HG03175 (cell line): ENCODE measurements around the gene CALCOCO1.
A peak's percentile ranks its signal among the peaks of the same experiment; 100 is the strongest.
"Not testable (repeated sequence)": the region's sequence is repeated elsewhere in the genome, so short reads cannot be mapped to it uniquely, and the experiment has no call there.

ENCODE experiments used
- ATAC-seq: cut with Tn5 transposase; IDR thresholded peaks from one replicate; pipeline ENCODE4 v1.9.1; 2021; ENCODE audit warnings: mild to moderate bottlenecking, moderate library complexity; ENCODE audit not compliant: unreplicated experiment

Gene CALCOCO1

GRCh38 chr12:53727310-53728041, at the start of gene CALCOCO1:
CALCOCO1 (minus strand) TSS chr12:53727452; CDS start chr12:53725242, 2,210 bp downstream.
- peak; percentile 99 for ATAC-seq

DNA sequence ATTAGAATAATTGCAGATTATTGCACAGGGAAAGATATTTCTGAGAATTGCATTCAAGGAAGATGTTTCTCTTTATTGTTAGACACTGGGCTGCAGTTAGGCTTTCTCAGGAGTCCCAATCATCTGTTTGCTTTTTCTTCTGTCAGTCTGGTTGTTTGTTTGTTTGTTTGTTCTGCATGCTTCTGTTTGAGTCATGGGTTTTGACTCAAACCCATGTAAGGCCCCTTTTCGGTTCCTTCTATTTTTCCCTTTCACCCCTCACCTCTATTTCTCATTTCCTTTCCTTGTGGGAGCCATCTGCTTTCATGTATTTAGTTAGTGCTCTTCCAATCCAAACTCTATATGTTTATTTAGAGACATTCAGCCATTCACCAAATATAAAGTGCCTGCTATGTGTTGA, 49.6 kb upstream of the CALCOCO1 start:
- ATAC-seq = no peak

DNA sequence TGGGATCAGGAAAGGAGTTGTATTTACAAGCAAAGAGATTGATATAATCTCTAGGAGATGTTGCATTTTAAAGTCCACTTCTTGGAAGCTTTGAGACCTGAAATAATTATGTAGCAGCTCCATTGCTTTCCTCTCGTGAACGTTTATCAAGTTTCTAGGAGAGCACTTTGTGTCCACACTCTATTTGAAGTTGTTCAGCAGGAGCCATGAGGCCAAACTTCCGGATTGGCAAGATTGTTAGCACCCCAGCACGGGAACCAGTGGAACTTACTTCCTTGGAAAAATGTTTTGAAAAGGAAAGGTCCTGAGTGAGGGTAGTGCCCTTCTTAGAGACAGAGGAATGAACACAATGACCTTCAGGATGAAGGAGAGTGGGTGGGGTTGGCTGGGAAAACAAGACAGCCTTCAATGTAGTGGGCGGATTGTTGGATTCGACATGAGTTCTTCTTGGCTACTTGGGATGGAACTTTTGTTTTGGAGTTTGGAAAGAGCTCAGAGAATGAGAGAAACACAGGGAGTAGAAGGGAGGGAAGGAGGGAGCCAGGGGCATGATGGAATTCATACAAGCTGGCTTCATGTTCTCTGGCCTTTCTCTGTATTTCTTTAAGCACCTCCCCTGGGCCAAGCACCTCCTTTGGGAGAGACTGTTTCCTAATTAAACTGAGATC, 48.4 kb upstream of the CALCOCO1 start:
- ATAC-seq = no peak

- no peak for ATAC-seq
Measured at GRCh38 chr12:53770281-53770680, 43.0 kb upstream of the CALCOCO1 start.

GRCh38 chr12:53768976-53769375, 41.7 kb upstream of the CALCOCO1 start:
- ATAC-seq = no peak

DNA sequence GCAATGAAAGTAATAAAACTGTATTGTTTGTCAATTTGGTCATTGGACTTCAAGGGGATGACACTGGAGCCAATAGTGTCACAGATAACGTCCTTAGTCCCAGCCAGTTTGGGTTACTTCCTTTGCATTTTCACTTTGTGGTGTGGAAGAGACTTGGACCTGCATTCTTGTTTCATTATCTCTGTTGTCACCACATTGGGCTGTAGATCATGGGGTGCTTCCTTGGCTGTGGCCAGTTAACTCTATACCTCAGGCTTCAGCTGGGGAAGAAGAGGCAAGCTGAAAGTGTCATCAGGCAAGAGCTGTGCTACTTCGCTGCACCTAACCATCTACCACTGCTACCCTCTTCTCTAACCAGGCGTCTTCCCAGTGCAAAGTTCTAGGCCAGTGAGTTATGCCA, 39.6 kb upstream of the CALCOCO1 start:
- no peak for ATAC-seq

DNA sequence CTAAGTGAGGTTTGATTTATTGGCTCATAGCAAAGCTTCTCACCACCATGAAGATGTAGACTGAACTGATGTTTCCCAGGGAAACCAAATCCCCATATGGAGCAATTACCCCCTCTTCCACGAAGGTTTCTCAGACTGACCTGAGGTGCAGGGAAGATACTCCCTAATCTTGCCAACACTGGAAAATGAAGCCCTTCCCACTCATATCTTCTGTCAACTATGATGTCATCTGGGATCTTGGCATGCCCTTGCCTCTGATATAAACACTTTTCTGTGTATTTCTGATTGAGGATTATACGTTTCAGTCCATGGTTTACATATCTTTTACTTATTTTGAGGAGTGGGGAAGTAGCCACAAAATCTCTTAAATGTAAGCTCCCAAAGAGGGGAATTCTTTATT, 38.6 kb upstream of the CALCOCO1 start:
- no peak for ATAC-seq

DNA sequence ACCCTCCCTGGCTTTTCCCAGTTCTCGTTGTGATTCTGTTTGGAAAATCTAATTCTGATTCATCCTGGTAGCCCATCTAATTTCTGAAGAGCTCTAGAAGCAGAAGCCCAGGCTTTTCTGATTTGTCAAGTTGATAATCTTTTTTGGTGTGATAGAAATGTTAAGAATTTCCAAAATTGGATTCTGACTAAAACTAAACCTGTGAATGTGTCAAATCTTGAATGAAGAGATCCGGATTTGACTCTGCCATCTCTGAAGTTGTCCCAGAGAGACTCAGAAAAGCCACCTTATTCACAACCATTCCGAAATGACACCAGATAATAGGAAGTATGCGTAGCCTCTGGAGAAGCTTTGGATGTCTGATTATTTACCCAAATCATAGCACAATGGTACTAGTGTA, 37.4 kb upstream of the CALCOCO1 start:
- no peak for ATAC-seq

DNA sequence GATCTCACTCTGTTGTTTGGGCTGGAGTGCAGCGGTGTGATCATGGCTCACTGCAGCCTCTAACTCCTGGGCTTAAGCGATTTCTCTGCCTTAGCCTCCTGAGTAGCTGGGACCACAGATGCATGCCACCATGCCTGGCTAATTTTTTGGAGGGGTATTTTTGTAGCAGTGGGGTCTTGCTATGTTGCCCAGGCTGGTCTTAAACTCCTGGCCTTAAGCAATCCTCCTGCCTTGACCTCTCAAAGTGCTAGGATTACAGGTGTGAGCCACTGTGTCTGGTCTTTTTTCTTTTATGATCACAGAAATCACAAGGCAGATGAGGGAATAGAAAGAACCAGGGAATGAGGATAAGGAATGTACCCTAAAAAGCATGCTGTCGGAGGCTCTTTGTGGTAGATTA, 35.5 kb upstream of the CALCOCO1 start:
- not testable (repeated sequence) for ATAC-seq

DNA sequence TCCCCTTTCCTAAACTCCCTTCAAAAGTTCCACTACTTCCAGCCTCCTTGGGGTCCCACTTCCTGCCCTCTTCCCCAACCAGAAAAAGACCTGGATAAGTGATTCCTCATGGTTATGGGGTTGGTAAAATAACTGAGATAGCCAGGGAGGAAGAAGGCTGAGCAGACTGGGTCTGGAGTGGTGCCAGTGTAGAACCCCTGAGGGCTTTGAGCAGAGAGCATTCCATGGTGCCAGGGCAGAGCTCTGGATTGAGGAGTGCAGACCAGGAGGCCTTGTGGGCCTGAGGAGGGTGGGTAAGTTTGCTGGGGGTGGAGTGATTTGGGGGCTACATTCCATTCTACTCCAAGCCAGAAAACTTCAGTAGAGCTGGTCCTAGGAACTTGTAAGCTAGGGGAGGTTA, 34.1 kb upstream of the CALCOCO1 start:
- ATAC-seq = no peak

GRCh38 chr12:53759261-53759660, 32.0 kb upstream of the CALCOCO1 start:
- no peak for ATAC-seq

DNA sequence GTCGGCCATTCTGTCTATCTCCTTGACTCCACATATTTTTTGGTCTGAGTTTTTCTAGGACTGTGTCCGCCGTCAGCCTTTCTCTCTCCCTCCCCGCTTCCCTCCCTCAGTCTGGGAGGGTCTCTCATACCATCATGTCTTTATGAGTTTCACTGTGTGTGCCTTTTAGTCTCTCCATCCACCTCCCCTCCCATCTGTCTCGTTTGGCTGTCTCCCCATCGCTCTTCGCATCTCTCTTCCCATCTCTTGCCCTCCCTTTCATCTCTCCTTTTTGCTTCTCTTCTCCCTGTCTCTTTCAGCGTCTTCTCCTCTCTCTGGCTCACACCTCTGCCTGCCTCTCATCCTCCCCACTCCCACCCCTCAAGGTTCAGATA, 31.5 kb upstream of the CALCOCO1 start:
- no peak for ATAC-seq

DNA sequence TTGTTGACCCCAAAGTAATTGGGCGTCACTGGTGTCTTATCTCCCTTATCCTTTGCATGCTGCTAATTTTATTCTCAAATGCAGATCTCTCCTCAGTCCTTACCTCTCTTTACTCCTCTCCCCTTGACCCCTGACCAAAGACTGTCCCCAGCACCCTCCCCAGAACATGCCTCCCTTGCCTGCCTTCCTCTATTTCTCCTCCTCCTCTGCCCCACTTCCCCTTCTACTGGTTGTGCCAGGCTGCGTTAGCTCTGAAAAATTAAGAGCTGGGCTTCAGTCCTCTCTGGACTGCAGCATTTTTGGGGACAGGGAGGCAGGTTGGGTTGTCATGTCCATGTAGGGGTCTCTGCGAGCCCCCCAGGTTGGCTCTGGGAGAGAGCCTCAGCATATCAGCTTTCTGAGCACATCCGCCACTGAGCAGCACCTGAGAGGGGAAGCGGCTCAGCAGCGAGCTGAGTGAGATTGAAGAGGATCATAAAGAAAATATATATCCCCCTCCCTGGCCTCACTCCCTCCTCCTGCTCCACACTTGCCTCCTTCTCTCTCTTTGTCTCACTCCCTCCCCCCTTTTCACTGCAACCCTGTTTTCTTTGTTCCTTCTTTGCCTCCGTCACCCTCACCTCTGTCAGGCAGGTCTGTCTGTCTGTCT, 31.0 kb upstream of the CALCOCO1 start:
- no peak for ATAC-seq

DNA sequence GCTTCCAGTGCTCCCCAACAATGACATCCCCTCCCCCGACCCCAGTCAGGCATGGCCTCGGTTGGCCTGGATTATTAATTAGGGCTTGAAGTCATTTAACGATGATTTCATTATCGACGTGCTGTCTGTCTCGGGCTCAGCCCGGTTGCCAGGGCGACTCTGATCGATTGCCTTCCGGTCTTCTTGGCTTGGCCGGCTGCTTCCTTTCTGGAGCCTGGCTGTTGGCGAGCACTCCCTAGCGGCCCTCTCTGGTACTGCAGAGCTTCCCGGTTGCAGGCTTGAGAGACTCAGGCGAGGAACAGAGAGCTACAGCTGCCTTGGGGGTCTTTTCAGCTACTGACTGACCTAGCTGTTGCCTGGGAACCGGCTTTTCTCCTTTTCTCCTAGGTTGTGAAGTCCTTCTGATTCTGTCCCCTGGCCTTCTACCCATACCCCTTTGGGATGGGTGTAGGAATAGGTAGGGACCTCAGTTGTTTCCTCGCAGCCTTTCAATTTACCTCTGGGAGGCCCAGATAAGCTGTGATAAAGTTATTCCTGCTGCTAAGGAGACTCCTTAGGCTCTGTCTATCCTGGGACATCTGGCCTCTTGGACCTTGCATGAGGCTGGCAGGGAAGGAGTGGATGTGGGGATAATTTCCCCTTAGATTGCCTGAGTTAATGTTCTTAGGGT, 30.0 kb upstream of the CALCOCO1 start:
- ATAC-seq = peak; percentile 78

DNA sequence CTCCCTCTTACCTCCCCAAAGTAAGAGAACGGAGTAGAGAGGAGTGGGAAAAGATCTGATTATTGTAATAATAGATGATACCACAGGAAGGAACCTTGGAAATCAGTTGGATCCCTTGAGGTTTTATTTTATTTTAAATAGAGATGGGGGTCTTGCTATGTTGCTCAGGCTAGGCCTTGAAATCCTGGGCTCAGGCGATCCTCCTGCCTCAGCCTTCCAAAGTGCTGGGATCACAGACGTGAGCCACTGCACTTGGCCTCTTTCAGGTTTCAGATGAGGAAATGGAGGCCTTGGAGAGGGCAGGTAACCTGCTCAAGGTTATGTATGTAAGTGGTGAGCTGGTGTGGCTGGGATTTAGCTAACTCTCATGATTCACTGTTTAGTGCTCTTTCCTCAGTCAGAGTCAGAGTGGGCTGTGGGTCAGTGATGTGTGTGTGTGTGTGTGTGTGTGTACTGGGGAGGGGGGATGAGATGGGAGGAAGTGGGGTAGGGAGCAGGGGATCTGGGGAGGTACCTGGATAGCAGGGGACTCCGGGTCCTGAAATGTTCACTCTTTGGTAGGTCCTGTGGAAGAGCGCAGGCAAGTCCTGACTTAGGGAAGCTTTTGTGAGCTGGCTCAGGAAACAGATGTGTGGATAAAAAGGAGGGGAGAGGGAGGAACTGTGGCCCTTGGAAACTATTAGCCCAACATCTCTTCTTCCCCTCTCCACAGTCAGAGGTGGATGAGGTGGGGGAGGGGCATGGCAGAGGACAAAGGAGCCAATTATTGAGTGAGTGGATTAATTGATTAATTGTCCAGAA, 29.2 kb upstream of the CALCOCO1 start:
- no peak for ATAC-seq

GRCh38 chr12:53755893-53756292, 28.6 kb upstream of the CALCOCO1 start:
- ATAC-seq = no peak

DNA sequence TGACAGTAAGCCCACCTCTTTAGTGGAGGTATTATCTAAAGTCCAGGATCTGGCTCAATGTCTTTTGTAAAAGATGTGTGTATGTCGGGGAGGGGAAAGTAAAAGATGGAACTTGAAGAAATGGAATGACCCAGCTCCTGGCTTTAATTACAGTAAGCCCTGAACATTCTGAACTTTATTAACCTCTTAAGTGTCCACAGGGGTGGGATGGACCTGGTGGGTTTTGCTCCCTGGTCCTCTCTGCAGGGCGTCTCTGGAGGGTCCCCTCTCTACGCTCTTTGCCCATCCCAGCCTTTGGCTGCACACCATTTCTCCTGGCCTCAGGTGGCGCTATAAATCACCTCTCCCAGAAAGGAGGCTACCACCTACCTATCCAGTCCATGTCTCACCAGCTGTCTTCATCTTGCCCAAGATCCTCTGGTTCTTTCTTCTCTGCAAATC, 28.2 kb upstream of the CALCOCO1 start:
- ATAC-seq = no peak

GRCh38 chr12:53754633-53755264, 27.5 kb upstream of the CALCOCO1 start:
- no peak for ATAC-seq

DNA sequence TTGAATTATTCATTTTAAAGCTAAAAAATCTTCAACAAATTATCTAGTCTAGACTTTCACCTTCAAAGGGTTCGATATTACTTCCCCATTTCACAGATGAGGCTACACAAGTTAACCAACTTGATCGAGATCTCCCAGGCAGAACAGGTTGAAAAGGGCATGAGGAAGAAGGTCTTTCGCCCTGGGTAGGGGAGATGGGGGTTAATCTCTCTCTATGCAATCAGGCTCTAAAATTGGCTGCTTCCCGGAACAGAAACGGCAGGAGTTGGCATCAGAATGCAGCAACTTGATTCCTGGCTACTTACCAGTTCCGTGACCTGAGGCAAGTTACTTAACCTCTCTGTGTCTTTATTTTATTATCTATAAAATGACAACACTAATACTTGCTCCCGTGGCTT, 26.9 kb upstream of the CALCOCO1 start:
- no peak for ATAC-seq

GRCh38 chr12:53752621-53753020, 25.4 kb upstream of the CALCOCO1 start:
- no peak for ATAC-seq
